HG02759 (cell line): Measurements from ENCODE around the gene IGSF9.
A peak's percentile ranks its signal among the peaks of the same experiment; 100 is the strongest.

Experiments used
- ATAC-seq: cut with Tn5 transposase; IDR thresholded peaks from one replicate; pipeline ENCODE4 v1.9.1; 2021; ENCODE audit warnings: mild to moderate bottlenecking, moderate library complexity; ENCODE audit not compliant: unreplicated experiment

The IGSF9 gene

GRCh38 chr1:159934136-159935039 is 11.0 kb downstream of the IGSF9 start:
- ATAC-seq, result no peak

- no peak for ATAC-seq
These were observed 12.1 kb downstream of the IGSF9 start for GRCh38 chr1:159933347-159933746.

GRCh38 chr1:159932296-159933285 is 12.8 kb downstream of the IGSF9 start:
- ATAC-seq, result no peak

- no peak for ATAC-seq
These were observed 13.6 kb downstream of the IGSF9 start for GRCh38 chr1:159931795-159932173.

- ATAC-seq, result no peak
These were observed 14.2 kb downstream of the IGSF9 start for GRCh38 chr1:159931101-159931794.

- no peak for ATAC-seq
These were observed 14.8 kb downstream of the IGSF9 start for GRCh38 chr1:159930634-159931033.

GRCh38 chr1:159930216-159930615 is 15.2 kb downstream of the IGSF9 start:
- no peak for ATAC-seq

- no peak for ATAC-seq
These were observed 16.0 kb downstream of the IGSF9 start for GRCh38 chr1:159929155-159930051.

- no peak for ATAC-seq
These were observed 16.8 kb downstream of the IGSF9 start for GRCh38 chr1:159928491-159929050.

- ATAC-seq, result no peak
These were observed 17.5 kb downstream of the IGSF9 start for GRCh38 chr1:159927849-159928431.

- ATAC-seq, result no peak
These were observed 18.1 kb downstream of the IGSF9 start for GRCh38 chr1:159927211-159927848.

- ATAC-seq, result peak; percentile 1
These were observed 19.7 kb downstream of the IGSF9 start for GRCh38 chr1:159925719-159926078.

- ATAC-seq, result peak; percentile 64
These were observed 20.4 kb downstream of the IGSF9 start, which contains the start of gene TAGLN2 for GRCh38 chr1:159924791-159925718. Gene TAGLN2 (minus strand): TSS chr1:159925507. CDS start chr1:159920509, 4,998 bp downstream.

- ATAC-seq, result peak; percentile 16
These were observed 21.2 kb downstream of the IGSF9 start for GRCh38 chr1:159924025-159924790.

- peak; percentile 28 for ATAC-seq
These were observed 22.0 kb downstream of the IGSF9 start for GRCh38 chr1:159923203-159924024.
